Measurements from ENCODE around the gene OR51B6. TPM values are rescaled to one million over a fixed set of nuclear protein-coding genes. Genes with fewer than 3 reads are reported as not detected.
"Not testable (repeated sequence)": the region's sequence is repeated elsewhere in the genome, so short reads cannot be mapped to it uniquely, and the experiment has no call there.

OR51B6 gene
- polyA plus RNA-seq, 1 donor (not counting 4 experiments of a cell fraction or from before 2014, with no cell fraction given) = not detected

- FAIRE-seq = no peak
- Histone ChIP-seq H3K36me3 (ENCODE audit: control insufficient read depth in 2 of 2, extremely low read depth in 1 of 2, insufficient read depth in 2 of 2, low read length in 2 of 2) (no peaks in the 10 kb centered on the region), H4K20me1 (ENCODE audit: control insufficient read depth, extremely low read depth, insufficient read depth, low read length) (no peaks in the 10 kb centered on the region), H3K27ac (ENCODE audit: control insufficient read depth, insufficient read depth, low read length) (no peak overlapping the region), H3K27me3 (ENCODE audit: control insufficient read depth, extremely low read depth, insufficient read depth, low read length) (no peaks in the 10 kb centered on the region), H3K4me2 (ENCODE audit: control insufficient read depth, extremely low read depth, insufficient read depth, low read depth, low read length) (no peak overlapping the region), H3K9ac (ENCODE audit: control insufficient read depth, extremely low read depth, insufficient read depth, low read length) (no peak overlapping the region), H3K79me2 (ENCODE audit: control insufficient read depth, insufficient read depth, low read length) (no peaks in the 10 kb centered on the region), H2AFZ (ENCODE audit: control insufficient read depth, low read length) (no peak overlapping the region), H3K4me1 (ENCODE audit: control insufficient read depth, extremely low read depth, insufficient read depth, low read length) (no peaks in the 10 kb centered on the region), H3K9me3 (ENCODE audit: control insufficient read depth, low read depth, low read length) (no peaks in the 10 kb centered on the region), H3K9me1 (ENCODE audit: control insufficient read depth, extremely low read depth, insufficient read depth, low read length) (no peaks in the 10 kb centered on the region), H3K4me3 (ENCODE audit: control insufficient read depth in 2 of 3, extremely low read depth in 1 of 3, insufficient read depth in 2 of 3, low read depth in 1 of 3, low read length in 3 of 3) (no peak overlapping the region)
- dilution Hi-C loops (cut with MboI; ENCODE audit: extremely low pct_ligation_motif_present, low sequenced_read_pairs) = no loop called here
- no peak for DNase-seq (ENCODE audit: low read depth, low spot score)
- TF ChIP-seq CTCF (optimal IDR thresholded peaks at IDR 0.05 in 1 of 3, IDR thresholded peaks at IDR 0.05 in 1 of 3, conservative IDR thresholded peaks at IDR 0.05 in 1 of 3; ENCODE audit: extremely low read depth in 1 of 3, insufficient read depth in 2 of 3, low read length in 3 of 3) (no peak), EZH2 (IDR thresholded peaks at IDR 0.05; ENCODE audit: low read length) (no peak)
These were observed 12.4 kb downstream of the OR51B6 start for GRCh38 chr11:5363679-5364078.

GRCh38 chr11:5364214-5364613, 12.9 kb downstream of the OR51B6 start:
- dilution Hi-C loops (cut with MboI; ENCODE audit: extremely low pct_ligation_motif_present, low sequenced_read_pairs) = no loop called here
- TF ChIP-seq EZH2 (IDR thresholded peaks at IDR 0.05; ENCODE audit: low read length) (no peak), CTCF (optimal IDR thresholded peaks at IDR 0.05 in 1 of 3, IDR thresholded peaks at IDR 0.05 in 1 of 3, conservative IDR thresholded peaks at IDR 0.05 in 1 of 3; ENCODE audit: extremely low read depth in 1 of 3, insufficient read depth in 2 of 3, low read length in 3 of 3) (no peak)
- DNase-seq (ENCODE audit: low read depth, low spot score) (no peak), FAIRE-seq (no peak)
- Histone ChIP-seq H3K36me3 (ENCODE audit: control insufficient read depth in 2 of 2, extremely low read depth in 1 of 2, insufficient read depth in 2 of 2, low read length in 2 of 2) (no peaks in the 10 kb centered on the region), H2AFZ (ENCODE audit: control insufficient read depth, low read length) (no peak overlapping the region), H3K9me1 (ENCODE audit: control insufficient read depth, extremely low read depth, insufficient read depth, low read length) (no peaks in the 10 kb centered on the region), H3K4me2 (ENCODE audit: control insufficient read depth, extremely low read depth, insufficient read depth, low read depth, low read length) (no peak overlapping the region), H3K9ac (ENCODE audit: control insufficient read depth, extremely low read depth, insufficient read depth, low read length) (no peak overlapping the region), H3K4me3 (ENCODE audit: control insufficient read depth in 2 of 3, extremely low read depth in 1 of 3, insufficient read depth in 2 of 3, low read depth in 1 of 3, low read length in 3 of 3) (no peak overlapping the region), H3K4me1 (ENCODE audit: control insufficient read depth, extremely low read depth, insufficient read depth, low read length) (no peaks in the 10 kb centered on the region), H3K27ac (ENCODE audit: control insufficient read depth, insufficient read depth, low read length) (no peak overlapping the region), H3K27me3 (ENCODE audit: control insufficient read depth, extremely low read depth, insufficient read depth, low read length) (no peaks in the 10 kb centered on the region), H4K20me1 (ENCODE audit: control insufficient read depth, extremely low read depth, insufficient read depth, low read length) (no peaks in the 10 kb centered on the region), H3K79me2 (ENCODE audit: control insufficient read depth, insufficient read depth, low read length) (no peaks in the 10 kb centered on the region), H3K9me3 (ENCODE audit: control insufficient read depth, low read depth, low read length) (no peaks in the 10 kb centered on the region)

- DNase-seq (ENCODE audit: low read depth, low spot score); FAIRE-seq; H3K4me2 ChIP-seq (ENCODE audit: control insufficient read depth, extremely low read depth, insufficient read depth, low read depth, low read length); H2AFZ ChIP-seq (ENCODE audit: control insufficient read depth, low read length); H3K27me3 ChIP-seq (ENCODE audit: control insufficient read depth, extremely low read depth, insufficient read depth, low read length); dilution Hi-C loops (cut with MboI; ENCODE audit: extremely low pct_ligation_motif_present, low sequenced_read_pairs); H3K27ac ChIP-seq (ENCODE audit: control insufficient read depth, insufficient read depth, low read length); H3K9me3 ChIP-seq (ENCODE audit: control insufficient read depth, low read depth, low read length); H4K20me1 ChIP-seq (ENCODE audit: control insufficient read depth, extremely low read depth, insufficient read depth, low read length); H3K79me2 ChIP-seq (ENCODE audit: control insufficient read depth, insufficient read depth, low read length); H3K4me1 ChIP-seq (ENCODE audit: control insufficient read depth, extremely low read depth, insufficient read depth, low read length); H3K9ac ChIP-seq (ENCODE audit: control insufficient read depth, extremely low read depth, insufficient read depth, low read length); H3K9me1 ChIP-seq (ENCODE audit: control insufficient read depth, extremely low read depth, insufficient read depth, low read length); H3K36me3 ChIP-seq (ENCODE audit: control insufficient read depth in 2 of 2, extremely low read depth in 1 of 2, insufficient read depth in 2 of 2, low read length in 2 of 2); H3K4me3 ChIP-seq (ENCODE audit: control insufficient read depth in 2 of 3, extremely low read depth in 1 of 3, insufficient read depth in 2 of 3, low read depth in 1 of 3, low read length in 3 of 3): not testable (repeated sequence)
These were observed 15.1 kb downstream of the OR51B6 start for GRCh38 chr11:5366365-5366764.
